G401 (cell line): Measurements from ENCODE around the gene LRIG1. TPM values are rescaled to one million over a fixed set of nuclear protein-coding genes. Genes with fewer than 3 reads are reported as not detected.

ENCODE experiments used
- DNase-seq: peaks from one replicate; pipeline ENCODE4 v3.0.0-alpha.2; 2015; ENCODE audit warnings: low spot score
- in situ Hi-C: cut with HindIII; loops from 2 replicates; pipeline ENCODE4 v1.10.0; 2016; ENCODE audit warnings: low sequenced_read_pairs, mixed read lengths
- total RNA-seq: library from RNA; depleted of rRNA; stranded (reverse); fragments of >200 nt; shearing (Covaris generic); gene quantifications from 2 replicates; pipeline ENCODE4 v1.2.3, GENCODE V29; 2014

Gene LRIG1
- total RNA-seq, 1 experiment from 2014 or later = 1.7 TPM

GRCh38 chr3:66411474-66411873 is 89.3 kb downstream of the LRIG1 start:
- no peak for DNase-seq
- in situ Hi-C loops = no loop called here

- DNase-seq = no peak
- in situ Hi-C loops = no loop called here
These were observed 89.8 kb downstream of the LRIG1 start for GRCh38 chr3:66410976-66411375.

- no peak for DNase-seq
- in situ Hi-C loops = no loop called here
These were observed 90.8 kb downstream of the LRIG1 start for GRCh38 chr3:66409771-66410754.

- in situ Hi-C loops = no loop called here
- DNase-seq = no peak
These were observed 93.1 kb downstream of the LRIG1 start for GRCh38 chr3:66407611-66408218.

GRCh38 chr3:66406831-66407610 is 93.8 kb downstream of the LRIG1 start:
- in situ Hi-C loops = no loop called here
- no peak for DNase-seq

- peak; percentile 88 for DNase-seq
- in situ Hi-C loops = no loop called here
These were observed 94.7 kb downstream of the LRIG1 start for GRCh38 chr3:66406163-66406562.

GRCh38 chr3:66405701-66406091 is 95.1 kb downstream of the LRIG1 start:
- DNase-seq = no peak
- in situ Hi-C loops = no loop called here

- in situ Hi-C loops = no loop called here
- DNase-seq = no peak
These were observed 95.7 kb downstream of the LRIG1 start for GRCh38 chr3:66404903-66405700.

GRCh38 chr3:66404197-66404596 is 96.6 kb downstream of the LRIG1 start:
- in situ Hi-C loops = no loop called here
- DNase-seq = no peak

- in situ Hi-C loops = no loop called here
- DNase-seq = no peak
These were observed 97.4 kb downstream of the LRIG1 start for GRCh38 chr3:66403323-66403990.

- in situ Hi-C loops = no loop called here
- no peak for DNase-seq
These were observed 98.1 kb downstream of the LRIG1 start for GRCh38 chr3:66402596-66403290.

- peak; percentile 71 for DNase-seq
- in situ Hi-C loops = no loop called here
These were observed 98.9 kb downstream of the LRIG1 start for GRCh38 chr3:66401675-66402491.

GRCh38 chr3:66401157-66401550 is 99.7 kb downstream of the LRIG1 start:
- in situ Hi-C loops = no loop called here
- no peak for DNase-seq

GRCh38 chr3:66400411-66401156 is 100.2 kb downstream of the LRIG1 start:
- in situ Hi-C loops = no loop called here
- DNase-seq = no peak

GRCh38 chr3:66399529-66400232 is 101.1 kb downstream of the LRIG1 start:
- in situ Hi-C loops = no loop called here
- DNase-seq = no peak
